ENCODE results near the gene NSMF.
"Not testable (repeated sequence)": the region's sequence is repeated elsewhere in the genome, so short reads cannot be mapped to it uniquely, and the experiment has no call there.

Gene NSMF

GRCh38 chr9:137452761-137453642 lies 6.1 kb downstream of the NSMF start:
- H3K36me3 Mint-ChIP-seq, result peaks cover 25 to 45% of the 10 kb centered on the region in 2 donors
- H3K9me3 Mint-ChIP-seq, result no peaks in the 10 kb centered on the region
- H3K4me1 Mint-ChIP-seq, result peaks cover 25 to 62% of the 10 kb centered on the region in 2 donors
- ATAC-seq (replicated peaks), result no peak
- H3K4me3 Mint-ChIP-seq, result peak overlapping the region in 1 of 2 donors; percentile 75
- no peaks in the 10 kb centered on the region for H3K27me3 Mint-ChIP-seq
- no peak for DNase-seq
- no peak overlapping the region for H3K27ac Mint-ChIP-seq

- Mint-ChIP-seq H3K27me3 (no peaks in the 10 kb centered on the region), H3K36me3 (peaks cover 25 to 43% of the 10 kb centered on the region in 2 donors), H3K4me3 (peak overlapping the region in 1 of 2 donors; percentile 25), H3K4me1 (peaks cover 28 to 62% of the 10 kb centered on the region in 2 donors), H3K27ac (peak overlapping the region; percentile 25), H3K9me3 (no peaks in the 10 kb centered on the region)
- DNase-seq (no peak), ATAC-seq (replicated peaks) (no peak)
Measured at GRCh38 chr9:137452006-137452760, 7.0 kb downstream of the NSMF start.

GRCh38 chr9:137451264-137452005 lies 7.7 kb downstream of the NSMF start:
- H3K36me3 Mint-ChIP-seq, result peaks cover 25 to 41% of the 10 kb centered on the region in 2 donors
- H3K9me3 Mint-ChIP-seq; DNase-seq; ATAC-seq (replicated peaks); H3K4me3 Mint-ChIP-seq; H3K27me3 Mint-ChIP-seq: not testable (repeated sequence)
- H3K27ac Mint-ChIP-seq, result peak overlapping the region; percentile 25
- peaks cover 28 to 60% of the 10 kb centered on the region in 2 donors for H3K4me1 Mint-ChIP-seq

DNA sequence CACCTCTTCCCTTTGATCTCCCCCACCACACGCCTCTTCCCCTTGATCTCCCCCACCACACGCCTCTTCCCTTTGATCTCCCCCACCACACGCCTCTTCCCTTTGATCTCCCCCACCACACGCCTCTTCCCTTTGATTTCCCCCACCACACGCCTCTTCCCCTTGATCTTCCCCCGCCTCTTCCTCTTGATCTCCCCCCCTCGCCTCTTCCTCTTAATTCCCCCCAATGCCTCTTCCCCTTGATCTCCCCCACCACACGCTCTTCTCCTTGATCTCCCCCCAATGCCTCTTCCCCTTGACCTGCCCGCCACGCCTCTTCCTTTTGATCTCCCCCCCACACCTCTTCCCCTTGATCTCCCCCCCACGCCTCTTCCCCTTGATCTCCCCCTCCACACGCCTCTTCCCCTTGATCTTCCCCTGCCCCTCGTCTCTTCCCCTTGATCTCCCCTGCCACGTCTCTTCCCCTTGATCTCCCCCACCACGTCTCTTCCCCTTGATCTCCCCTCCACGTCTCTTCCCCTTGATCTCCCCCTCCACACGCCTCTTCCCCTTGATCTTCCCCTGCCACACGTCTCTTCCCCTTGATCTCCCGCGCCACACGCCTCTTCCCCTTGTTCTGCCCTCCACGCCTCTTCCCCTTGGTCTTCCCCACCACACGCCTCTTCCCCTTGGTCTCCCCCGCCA lies 8.5 kb downstream of the NSMF start:
- not testable (repeated sequence) for ATAC-seq (replicated peaks); H3K9me3 Mint-ChIP-seq; H3K4me3 Mint-ChIP-seq; DNase-seq; H3K27ac Mint-ChIP-seq; H3K27me3 Mint-ChIP-seq
- Mint-ChIP-seq H3K4me1 (peaks cover 26 to 56% of the 10 kb centered on the region in 2 donors), H3K36me3 (peaks cover 22 to 34% of the 10 kb centered on the region in 2 donors)

GRCh38 chr9:137449931-137450538 lies 9.1 kb downstream of the NSMF start:
- no peak overlapping the region for H3K4me3 Mint-ChIP-seq
- no peaks in the 10 kb centered on the region for H3K9me3 Mint-ChIP-seq
- no peak for ATAC-seq (replicated peaks)
- H3K36me3 Mint-ChIP-seq, result peaks cover 22 to 33% of the 10 kb centered on the region in 2 donors
- no peak overlapping the region for H3K27ac Mint-ChIP-seq
- DNase-seq, result no peak
- no peaks in the 10 kb centered on the region for H3K27me3 Mint-ChIP-seq
- H3K4me1 Mint-ChIP-seq, result peaks cover 29 to 56% of the 10 kb centered on the region in 2 donors

GRCh38 chr9:137449081-137449844 lies 9.9 kb downstream of the NSMF start:
- H3K27me3 Mint-ChIP-seq, result peaks cover 0 to 1% of the 10 kb centered on the region in 2 donors
- peaks cover 22 to 27% of the 10 kb centered on the region in 2 donors for H3K36me3 Mint-ChIP-seq
- no peak for DNase-seq
- no peak for ATAC-seq (replicated peaks)
- H3K4me3 Mint-ChIP-seq, result no peak overlapping the region
- no peak overlapping the region for H3K27ac Mint-ChIP-seq
- H3K4me1 Mint-ChIP-seq, result peaks cover 22 to 53% of the 10 kb centered on the region in 2 donors
- no peaks in the 10 kb centered on the region for H3K9me3 Mint-ChIP-seq

- H3K27ac Mint-ChIP-seq, result no peak overlapping the region
Measured at GRCh38 chr9:137448602-137448962, 10.6 kb downstream of the NSMF start.

DNA sequence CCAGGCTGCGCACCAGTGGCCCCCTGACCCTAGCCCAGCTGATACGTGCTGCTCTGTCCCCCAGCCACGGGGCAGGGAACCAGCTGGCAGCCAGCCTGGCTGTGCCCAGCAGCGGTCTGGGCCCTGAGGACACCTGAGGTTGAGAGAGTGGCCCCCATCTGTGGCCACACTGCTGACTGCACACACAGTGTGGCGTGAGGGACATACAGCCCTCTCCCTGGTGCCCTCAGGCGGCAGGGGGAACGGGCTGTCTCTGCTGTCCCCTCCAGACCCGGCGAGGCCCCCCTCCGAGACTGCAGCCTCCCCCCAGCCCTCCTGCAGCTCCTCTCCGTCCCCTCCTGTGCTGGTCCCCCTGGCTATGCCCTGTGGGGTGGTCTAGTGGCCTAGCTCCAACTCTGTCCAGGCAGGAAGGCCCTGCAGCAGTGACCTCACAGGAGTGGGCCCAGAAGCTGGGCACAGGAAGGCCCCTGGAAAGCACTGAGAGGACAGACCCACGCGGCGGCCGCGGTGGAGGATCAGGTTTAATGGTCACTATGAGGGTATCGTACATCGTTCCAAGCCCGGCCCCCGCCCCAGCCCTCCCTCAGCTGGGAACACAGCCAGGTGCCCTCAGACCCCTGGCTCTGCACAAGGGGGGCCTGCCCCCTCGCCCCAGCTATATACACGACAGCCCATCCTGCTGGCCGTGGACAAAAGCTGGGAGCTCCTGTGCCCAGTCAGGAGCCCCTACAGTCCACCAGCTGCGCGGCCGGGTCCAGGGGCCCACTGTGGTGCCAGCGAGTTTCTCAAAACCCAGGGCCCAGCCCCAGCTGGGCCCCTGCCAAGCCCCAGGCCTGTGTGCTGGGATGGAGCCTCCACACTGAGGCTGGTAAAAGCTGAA lies 11.2 kb downstream of the NSMF start:
- H3K9me3 Mint-ChIP-seq, result no peaks in the 10 kb centered on the region
- peaks cover 0 to 12% of the 10 kb centered on the region in 2 donors for H3K27me3 Mint-ChIP-seq
- peaks cover 19 to 24% of the 10 kb centered on the region in 2 donors for H3K36me3 Mint-ChIP-seq
- H3K4me1 Mint-ChIP-seq, result peaks cover 20 to 47% of the 10 kb centered on the region in 2 donors
- DNase-seq (no peak), ATAC-seq (replicated peaks) (no peak)
- no peak overlapping the region for H3K4me3 Mint-ChIP-seq
- no peak overlapping the region for H3K27ac Mint-ChIP-seq

More at GRCh38 chr9:137448602-137448962, 10.6 kb downstream of the NSMF start:
- H3K9me3 Mint-ChIP-seq, result no peaks in the 10 kb centered on the region
- H3K36me3 Mint-ChIP-seq, result peaks cover 20 to 24% of the 10 kb centered on the region in 2 donors
- peaks cover 20 to 49% of the 10 kb centered on the region in 2 donors for H3K4me1 Mint-ChIP-seq
- ATAC-seq (replicated peaks) (no peak), DNase-seq (no peak)
- peaks cover 0 to 8% of the 10 kb centered on the region in 2 donors for H3K27me3 Mint-ChIP-seq
- no peak overlapping the region for H3K4me3 Mint-ChIP-seq

GRCh38 chr9:137446851-137447471 lies 12.2 kb downstream of the NSMF start:
- ATAC-seq (replicated peaks), result peak in 1 of 2 donors; percentile 33
- Mint-ChIP-seq H3K4me3 (no peak overlapping the region), H3K27me3 (peaks cover 5 to 17% of the 10 kb centered on the region in 2 donors), H3K4me1 (peaks cover 16 to 39% of the 10 kb centered on the region in 2 donors), H3K27ac (no peak overlapping the region), H3K36me3 (peaks cover 11 to 17% of the 10 kb centered on the region in 2 donors), H3K9me3 (no peaks in the 10 kb centered on the region)
- no peak for DNase-seq

GRCh38 chr9:137445930-137446431 lies 13.2 kb downstream of the NSMF start:
- H3K4me3 Mint-ChIP-seq, result no peak overlapping the region
- H3K27ac Mint-ChIP-seq, result no peak overlapping the region
- no peak for ATAC-seq (replicated peaks)
- DNase-seq, result no peak
- H3K4me1 Mint-ChIP-seq, result peaks cover 17 to 37% of the 10 kb centered on the region in 2 donors
- H3K27me3 Mint-ChIP-seq, result peaks cover 8 to 21% of the 10 kb centered on the region in 2 donors
- H3K9me3 Mint-ChIP-seq, result no peaks in the 10 kb centered on the region
- peaks cover 11 to 17% of the 10 kb centered on the region in 2 donors for H3K36me3 Mint-ChIP-seq

DNA sequence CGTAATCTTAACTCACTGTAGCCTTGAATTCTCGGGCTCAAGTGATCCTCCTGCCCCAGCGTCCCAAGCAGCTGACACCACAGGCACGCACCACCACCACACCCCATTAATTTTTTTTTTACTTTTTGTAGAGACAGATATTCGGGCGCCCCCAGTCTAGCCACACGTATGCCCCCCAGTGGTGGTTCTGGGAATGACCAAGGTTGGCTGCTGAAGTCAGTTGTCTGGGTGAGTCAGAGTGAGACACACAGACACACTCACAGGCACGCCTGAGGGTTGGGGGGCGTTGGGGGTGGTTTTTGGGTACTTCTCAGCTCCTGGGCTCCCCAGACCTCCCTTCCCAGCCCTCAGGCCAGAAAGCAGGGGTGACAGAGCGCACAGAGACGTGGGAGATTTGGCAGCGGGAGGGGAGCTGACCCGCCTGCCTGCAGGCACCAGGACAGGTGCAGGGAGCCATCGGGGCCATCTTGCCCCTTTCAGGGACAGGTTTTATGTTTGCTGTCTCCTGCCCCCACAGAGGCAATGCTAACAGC lies 13.8 kb downstream of the NSMF start:
- peak; percentile 87 for ATAC-seq (replicated peaks)
- H3K9me3 Mint-ChIP-seq, result no peaks in the 10 kb centered on the region
- peaks cover 8 to 21% of the 10 kb centered on the region in 2 donors for H3K27me3 Mint-ChIP-seq
- H3K4me3 Mint-ChIP-seq, result peak overlapping the region in 1 of 2 donors; percentile 49
- peaks cover 11 to 17% of the 10 kb centered on the region in 2 donors for H3K36me3 Mint-ChIP-seq
- no peak overlapping the region for H3K27ac Mint-ChIP-seq
- peaks cover 17 to 37% of the 10 kb centered on the region in 2 donors for H3K4me1 Mint-ChIP-seq
- peak; percentile 75 for DNase-seq
